WTC11 (cell line): ENCODE measurements around the gene CERCAM.

Experiments
- ZNF138 ChIP-seq: sonication (generic); formaldehyde crosslinking; conservative IDR thresholded peaks from 2 replicates; pipeline ENCODE4 v1.8.1; 2022; ENCODE audit warnings: mild to moderate bottlenecking, moderate library complexity, missing genetic modification reagents
- TF ChIP-seq, protein P1 (sequence below): fragments of 200-600 bp; IDR thresholded peaks from 2 replicates; pipeline ENCODE4 v1.8.0; 2022; ENCODE audit warnings: antibody characterized with exemption
- TF ChIP-seq, protein P2 (sequence below): sonication (generic); formaldehyde crosslinking; IDR thresholded peaks from 2 replicates; pipeline ENCODE4 v1.8.1; 2022; ENCODE audit warnings: missing genetic modification reagents, borderline replicate concordance
- TF ChIP-seq, protein P3 (sequence below): sonication (generic); formaldehyde crosslinking; IDR thresholded peaks from 2 replicates; pipeline ENCODE4 v1.8.0; 2022; ENCODE audit warnings: missing genetic modification reagents

DNA sequence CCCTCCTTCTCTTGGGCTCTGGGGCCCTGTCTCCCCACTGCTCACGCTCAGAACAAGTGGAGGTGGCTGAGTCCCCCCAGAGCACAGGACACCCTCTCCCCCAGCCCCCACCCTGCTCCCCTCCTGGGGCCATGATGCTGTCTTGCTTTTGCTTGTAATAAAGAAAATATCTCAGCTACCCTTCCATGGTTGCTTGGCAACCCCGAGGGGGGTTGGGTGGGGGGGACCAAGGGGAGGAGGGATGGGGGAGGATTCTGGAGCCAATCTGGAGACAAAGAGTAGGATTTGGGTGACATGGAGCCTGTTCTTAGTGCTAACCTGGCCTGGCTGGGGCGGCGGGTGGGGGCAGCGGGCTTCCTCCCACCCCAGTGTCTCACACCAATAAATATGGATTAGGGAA is 16.1 kb upstream of the CERCAM start:
- TF ChIP-seq, protein P1, sequence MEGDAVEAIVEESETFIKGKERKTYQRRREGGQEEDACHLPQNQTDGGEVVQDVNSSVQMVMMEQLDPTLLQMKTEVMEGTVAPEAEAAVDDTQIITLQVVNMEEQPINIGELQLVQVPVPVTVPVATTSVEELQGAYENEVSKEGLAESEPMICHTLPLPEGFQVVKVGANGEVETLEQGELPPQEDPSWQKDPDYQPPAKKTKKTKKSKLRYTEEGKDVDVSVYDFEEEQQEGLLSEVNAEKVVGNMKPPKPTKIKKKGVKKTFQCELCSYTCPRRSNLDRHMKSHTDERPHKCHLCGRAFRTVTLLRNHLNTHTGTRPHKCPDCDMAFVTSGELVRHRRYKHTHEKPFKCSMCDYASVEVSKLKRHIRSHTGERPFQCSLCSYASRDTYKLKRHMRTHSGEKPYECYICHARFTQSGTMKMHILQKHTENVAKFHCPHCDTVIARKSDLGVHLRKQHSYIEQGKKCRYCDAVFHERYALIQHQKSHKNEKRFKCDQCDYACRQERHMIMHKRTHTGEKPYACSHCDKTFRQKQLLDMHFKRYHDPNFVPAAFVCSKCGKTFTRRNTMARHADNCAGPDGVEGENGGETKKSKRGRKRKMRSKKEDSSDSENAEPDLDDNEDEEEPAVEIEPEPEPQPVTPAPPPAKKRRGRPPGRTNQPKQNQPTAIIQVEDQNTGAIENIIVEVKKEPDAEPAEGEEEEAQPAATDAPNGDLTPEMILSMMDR, result no peak
- TF ChIP-seq ZNF138 (CRISPR knock-in tag), result no peak
- TF ChIP-seq, protein P2, sequence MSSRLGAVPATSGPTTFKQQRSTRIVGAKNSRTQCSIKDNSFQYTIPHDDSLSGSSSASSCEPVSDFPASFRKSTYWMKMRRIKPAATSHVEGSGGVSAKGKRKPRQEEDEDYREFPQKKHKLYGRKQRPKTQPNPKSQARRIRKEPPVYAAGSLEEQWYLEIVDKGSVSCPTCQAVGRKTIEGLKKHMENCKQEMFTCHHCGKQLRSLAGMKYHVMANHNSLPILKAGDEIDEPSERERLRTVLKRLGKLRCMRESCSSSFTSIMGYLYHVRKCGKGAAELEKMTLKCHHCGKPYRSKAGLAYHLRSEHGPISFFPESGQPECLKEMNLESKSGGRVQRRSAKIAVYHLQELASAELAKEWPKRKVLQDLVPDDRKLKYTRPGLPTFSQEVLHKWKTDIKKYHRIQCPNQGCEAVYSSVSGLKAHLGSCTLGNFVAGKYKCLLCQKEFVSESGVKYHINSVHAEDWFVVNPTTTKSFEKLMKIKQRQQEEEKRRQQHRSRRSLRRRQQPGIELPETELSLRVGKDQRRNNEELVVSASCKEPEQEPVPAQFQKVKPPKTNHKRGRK (CRISPR knock-in tag), result no peak
- TF ChIP-seq, protein P3, sequence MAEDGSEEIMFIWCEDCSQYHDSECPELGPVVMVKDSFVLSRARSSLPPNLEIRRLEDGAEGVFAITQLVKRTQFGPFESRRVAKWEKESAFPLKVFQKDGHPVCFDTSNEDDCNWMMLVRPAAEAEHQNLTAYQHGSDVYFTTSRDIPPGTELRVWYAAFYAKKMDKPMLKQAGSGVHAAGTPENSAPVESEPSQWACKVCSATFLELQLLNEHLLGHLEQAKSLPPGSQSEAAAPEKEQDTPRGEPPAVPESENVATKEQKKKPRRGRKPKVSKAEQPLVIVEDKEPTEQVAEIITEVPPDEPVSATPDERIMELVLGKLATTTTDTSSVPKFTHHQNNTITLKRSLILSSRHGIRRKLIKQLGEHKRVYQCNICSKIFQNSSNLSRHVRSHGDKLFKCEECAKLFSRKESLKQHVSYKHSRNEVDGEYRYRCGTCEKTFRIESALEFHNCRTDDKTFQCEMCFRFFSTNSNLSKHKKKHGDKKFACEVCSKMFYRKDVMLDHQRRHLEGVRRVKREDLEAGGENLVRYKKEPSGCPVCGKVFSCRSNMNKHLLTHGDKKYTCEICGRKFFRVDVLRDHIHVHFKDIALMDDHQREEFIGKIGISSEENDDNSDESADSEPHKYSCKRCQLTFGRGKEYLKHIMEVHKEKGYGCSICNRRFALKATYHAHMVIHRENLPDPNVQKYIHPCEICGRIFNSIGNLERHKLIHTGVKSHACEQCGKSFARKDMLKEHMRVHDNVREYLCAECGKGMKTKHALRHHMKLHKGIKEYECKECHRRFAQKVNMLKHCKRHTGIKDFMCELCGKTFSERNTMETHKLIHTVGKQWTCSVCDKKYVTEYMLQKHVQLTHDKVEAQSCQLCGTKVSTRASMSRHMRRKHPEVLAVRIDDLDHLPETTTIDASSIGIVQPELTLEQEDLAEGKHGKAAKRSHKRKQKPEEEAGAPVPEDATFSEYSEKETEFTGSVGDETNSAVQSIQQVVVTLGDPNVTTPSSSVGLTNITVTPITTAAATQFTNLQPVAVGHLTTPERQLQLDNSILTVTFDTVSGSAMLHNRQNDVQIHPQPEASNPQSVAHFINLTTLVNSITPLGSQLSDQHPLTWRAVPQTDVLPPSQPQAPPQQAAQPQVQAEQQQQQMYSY (CRISPR knock-in tag), result no peak
